Stomach (tissue), 9 donors: Measurements from ENCODE around the gene CDH12. TPM values are rescaled to one million over a fixed set of nuclear protein-coding genes. Genes with fewer than 3 reads are reported as not detected.

Experiments used
- DNase-seq, 2 donors: peaks; one replicate each; pipeline versions ENCODE4 v3.0.0 to v3.0.0-alpha.2; 2013 to 2019
- H3K27ac ChIP-seq, 5 donors: fragments of 200-600 bp in 4 of 5; sonication (generic) in 4 of 5; one replicate each; pipeline ENCODE4 v1.5.1; 2013 to 2019; ENCODE audit warnings: mild to moderate bottlenecking in 1 of 5, moderate library complexity in 1 of 5
- H3K27me3 ChIP-seq, 3 donors: fragments of 200-600 bp; sonication (generic); one replicate each; pipeline ENCODE4 v1.5.1; 2017 to 2019; ENCODE audit warnings: mixed run types in 1 of 3
- H3K36me3 ChIP-seq, 4 donors: fragments of 200-600 bp; sonication (generic); 1 replicate in 3 of 4; 2 replicates in 1 of 4; pipeline ENCODE4 v1.5.1; 2016 to 2019
- H3K4me1 ChIP-seq, 4 donors: fragments of 200-600 bp; sonication (generic); one replicate each; pipeline ENCODE4 v1.5.1; 2016 to 2019
- H3K4me3 ChIP-seq, 4 donors: fragments of 200-600 bp; sonication (generic) in 3 of 4; one replicate each; pipeline ENCODE4 v1.5.1; 2016 to 2019; ENCODE audit warnings: mild to moderate bottlenecking in 1 of 4
- H3K9me3 ChIP-seq, 4 donors: fragments of 200-600 bp; sonication (generic); one replicate each; pipeline ENCODE4 v1.5.1; 2016 to 2019
- EP300 ChIP-seq: sonication (generic); formaldehyde crosslinking; IDR thresholded peaks from one replicate; pipeline ENCODE4 v1.6.1; 2017; ENCODE audit warnings: antibody characterized with exemption
- POLR2A ChIP-seq, 4 donors: fragments of 450-650 bp; IDR thresholded peaks; one replicate each; pipeline ENCODE4 v1.6.1; 2016; ENCODE audit warnings: antibody characterized with exemption in 4 of 4, control low read depth in 2 of 4, mild to moderate bottlenecking in 1 of 4, moderate library complexity in 1 of 4
- POLR2AphosphoS5 ChIP-seq, 3 donors: sonication (generic); formaldehyde crosslinking; IDR thresholded peaks; one replicate each; pipeline ENCODE4 v1.6.1; 2016; ENCODE audit warnings: antibody characterized with exemption in 3 of 3
- WGBS, 5 donors: extraction: QIAGEN DNeasy Blood & Tissue Kit in 3 of 5; methylation state at CpG; one replicate each; pipeline versions ENCODE4 v1.1.5 to v1.1.7; 2013 to 2018; 5-methylcytosine and 5-hydroxymethylcytosine counted together
- intact Hi-C: fragments of 100-400 bp; cut with DNase I; formaldehyde crosslinking; loops from one replicate; pipeline ENCODE4 v1.15.1; 2023; ENCODE audit warnings: low total_unique reads
- polyA plus RNA-seq, 3 donors: library from polyadenylated mRNA; stranded (reverse); fragments of 200-250 nt; gene quantifications; one replicate each; pipeline ENCODE4 v1.2.3, GENCODE V29; 2013
- total RNA-seq, 5 donors: library from RNA; depleted of rRNA; stranded (reverse); fragments of >200 nt; gene quantifications; one replicate each; pipeline versions ENCODE4 v1.1.0 to v1.2.3, GENCODE V29; 2014 to 2016
- TF ChIP-seq, protein P1 (sequence below), 7 experiments: fragments of 450-650 bp in 4 of 7; fragments of 200-600 bp in 3 of 7; sonication (generic) in 3 of 7; IDR thresholded peaks; one replicate each; pipeline ENCODE4 v1.5.1; 2016 to 2019; ENCODE audit warnings: antibody characterized with exemption in 7 of 7, control low read depth in 2 of 7, mild to moderate bottlenecking in 1 of 7
- donor health status: healthy with polysubstance abuse.
- donor health status: Bipolar disorder and iron deficiency.
- donor health status: healthy.

The CDH12 gene
- total and polyA plus RNA-seq, 8 donors: 0.76 to 1.3 TPM; not detected in 6

DNA sequence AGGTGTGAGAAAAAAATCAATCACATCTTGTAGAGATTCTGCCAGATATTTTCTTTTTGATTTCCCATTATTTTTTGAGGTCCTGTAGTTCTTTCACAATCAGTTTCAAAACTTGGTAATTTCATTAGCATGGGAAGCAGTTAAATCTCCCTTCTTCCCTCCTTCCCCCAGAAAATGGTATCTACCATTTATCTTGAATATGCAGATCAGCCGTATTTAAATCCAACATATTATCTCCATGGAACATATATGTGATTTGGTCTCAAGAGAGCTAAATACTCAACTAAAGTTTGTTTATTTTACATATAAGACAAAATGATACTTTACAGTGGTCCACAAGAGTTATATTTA, 1034.8 kb downstream of the CDH12 start:
- 60 to 90% (median 69%) methylated on average over 1 of the region's 1 CpG for WGBS, 5 donors
- intact Hi-C loops: no loop called here
- DNase-seq: no peak
- no peaks in the 10 kb centered on the region for H3K9me3 ChIP-seq
- no peaks in the 10 kb centered on the region for H3K4me1 ChIP-seq
- no peak overlapping the region for H3K27ac ChIP-seq
- H3K27me3 ChIP-seq: no peaks in the 10 kb centered on the region
- no peak overlapping the region for H3K4me3 ChIP-seq
- TF ChIP-seq EP300: no peak
- TF ChIP-seq, protein P1, sequence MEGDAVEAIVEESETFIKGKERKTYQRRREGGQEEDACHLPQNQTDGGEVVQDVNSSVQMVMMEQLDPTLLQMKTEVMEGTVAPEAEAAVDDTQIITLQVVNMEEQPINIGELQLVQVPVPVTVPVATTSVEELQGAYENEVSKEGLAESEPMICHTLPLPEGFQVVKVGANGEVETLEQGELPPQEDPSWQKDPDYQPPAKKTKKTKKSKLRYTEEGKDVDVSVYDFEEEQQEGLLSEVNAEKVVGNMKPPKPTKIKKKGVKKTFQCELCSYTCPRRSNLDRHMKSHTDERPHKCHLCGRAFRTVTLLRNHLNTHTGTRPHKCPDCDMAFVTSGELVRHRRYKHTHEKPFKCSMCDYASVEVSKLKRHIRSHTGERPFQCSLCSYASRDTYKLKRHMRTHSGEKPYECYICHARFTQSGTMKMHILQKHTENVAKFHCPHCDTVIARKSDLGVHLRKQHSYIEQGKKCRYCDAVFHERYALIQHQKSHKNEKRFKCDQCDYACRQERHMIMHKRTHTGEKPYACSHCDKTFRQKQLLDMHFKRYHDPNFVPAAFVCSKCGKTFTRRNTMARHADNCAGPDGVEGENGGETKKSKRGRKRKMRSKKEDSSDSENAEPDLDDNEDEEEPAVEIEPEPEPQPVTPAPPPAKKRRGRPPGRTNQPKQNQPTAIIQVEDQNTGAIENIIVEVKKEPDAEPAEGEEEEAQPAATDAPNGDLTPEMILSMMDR (IDR thresholded peaks at IDR 0.05): no peak
- TF ChIP-seq POLR2AphosphoS5 (IDR thresholded peaks at IDR 0.05): no peak
- TF ChIP-seq POLR2A (IDR thresholded peaks at IDR 0.05): no peak
- H3K36me3 ChIP-seq: no peaks in the 10 kb centered on the region

DNA sequence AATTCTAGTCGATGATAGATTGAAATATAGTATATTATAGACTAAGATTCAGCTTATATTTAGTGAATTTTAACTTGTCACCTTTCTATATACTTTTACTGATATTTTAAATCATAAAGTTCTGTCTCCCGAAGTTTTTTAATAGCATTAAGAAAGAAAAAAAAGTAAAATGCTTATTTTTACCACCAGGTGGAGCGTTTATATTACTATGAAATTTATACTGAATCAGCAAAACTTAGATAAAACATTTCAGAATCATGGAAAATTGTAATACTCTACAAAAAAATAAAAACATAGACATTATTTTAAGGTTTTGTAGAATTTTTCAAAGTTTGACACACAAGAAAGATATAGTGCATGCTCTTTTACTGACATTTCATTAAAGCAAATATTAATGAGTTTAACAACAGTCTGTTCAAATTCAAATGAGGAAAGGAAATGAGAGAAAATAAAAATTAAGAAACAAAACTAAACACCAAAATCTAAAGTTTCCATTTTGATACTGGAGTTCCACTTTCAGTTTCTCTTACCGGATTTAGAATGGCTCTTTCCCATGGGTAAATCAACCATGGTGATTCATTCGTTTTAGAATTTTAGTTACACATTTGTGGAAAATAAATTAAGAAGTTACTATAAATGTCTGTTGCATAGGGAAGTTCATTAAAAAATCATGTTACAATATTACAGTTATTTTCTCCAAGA, 1035.3 kb downstream of the CDH12 start:
- intact Hi-C loops: no loop called here
- no peaks in the 10 kb centered on the region for H3K36me3 ChIP-seq
- TF ChIP-seq POLR2A (IDR thresholded peaks at IDR 0.05): no peak
- TF ChIP-seq, protein P1 (IDR thresholded peaks at IDR 0.05): peak in 1 of 7 experiments; percentile 18
- no peak for TF ChIP-seq EP300
- no peak overlapping the region for H3K4me3 ChIP-seq
- H3K4me1 ChIP-seq: no peaks in the 10 kb centered on the region
- DNase-seq: peak in 1 of 2 donors; percentile 6
- no peaks in the 10 kb centered on the region for H3K27me3 ChIP-seq
- H3K27ac ChIP-seq: no peak overlapping the region
- no peaks in the 10 kb centered on the region for H3K9me3 ChIP-seq
- WGBS, 5 donors: 28 to 46% (median 38%) methylated on average over 5 of the region's 5 CpGs

DNA sequence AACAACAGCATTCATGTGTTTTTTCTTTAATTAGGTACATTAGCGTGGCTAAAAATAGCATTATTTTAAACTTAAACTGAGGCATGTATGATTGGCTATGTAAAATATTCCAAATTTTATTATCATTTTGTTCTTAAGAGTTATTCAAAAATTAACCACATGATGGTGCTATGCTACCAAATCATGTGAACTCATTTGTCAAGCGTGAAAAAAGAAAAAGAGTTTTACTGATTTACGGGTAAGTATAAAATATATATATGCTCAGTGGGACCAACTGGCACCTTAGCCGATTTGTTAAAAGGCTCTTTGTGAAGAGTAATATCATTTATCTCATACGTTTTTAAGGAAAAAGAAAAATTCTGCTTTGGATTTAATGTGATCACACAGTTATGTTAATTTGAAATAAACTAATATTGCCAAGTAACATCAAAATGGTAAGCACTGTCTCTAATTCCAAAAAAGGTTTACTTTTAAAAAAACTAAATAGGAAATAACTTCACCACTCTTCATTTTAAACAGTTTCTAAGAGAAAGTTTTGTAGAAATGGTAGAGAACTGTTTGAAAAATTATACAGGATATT, 1042.3 kb downstream of the CDH12 start:
- intact Hi-C loops: no loop called here
- TF ChIP-seq, protein P1 (IDR thresholded peaks at IDR 0.05): peak in 2 of 7 experiments; percentile 7 to 22
- TF ChIP-seq EP300: no peak
- Histone ChIP-seq H3K4me1 (no peaks in the 10 kb centered on the region), H3K27ac (no peak overlapping the region), H3K36me3 (no peaks in the 10 kb centered on the region), H3K27me3 (no peaks in the 10 kb centered on the region), H3K9me3 (no peaks in the 10 kb centered on the region), H3K4me3 (no peak overlapping the region)
- WGBS, 5 donors: 22 to 29% (median 25%) methylated on average over 5 of the region's 5 CpGs
- peak in 1 of 2 donors; percentile 23 for DNase-seq

DNA sequence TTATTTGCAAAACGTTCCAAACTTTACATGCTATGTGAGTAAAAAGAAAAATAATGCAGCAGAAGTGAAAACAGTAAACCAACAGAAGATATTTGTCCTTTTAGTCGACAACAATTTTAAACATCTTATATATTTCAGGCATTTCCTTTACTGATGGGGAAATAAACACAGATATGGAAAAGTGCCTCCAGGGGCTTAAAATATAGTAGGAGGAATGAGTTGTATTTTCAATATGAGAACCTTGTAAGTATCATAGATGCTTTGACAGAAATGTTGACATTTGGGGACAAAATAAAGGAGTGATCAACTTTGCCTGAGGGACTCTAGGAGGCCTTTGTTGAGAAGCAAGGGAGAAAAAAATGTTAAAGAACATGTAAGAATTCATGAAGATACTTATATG, 1043.5 kb downstream of the CDH12 start:
- 36 to 46% (median 43%) methylated on average over 2 of the region's 2 CpGs for WGBS, 5 donors
- DNase-seq: no peak
- TF ChIP-seq EP300: no peak
- TF ChIP-seq, protein P1 (IDR thresholded peaks at IDR 0.05): no peak
- no peak for TF ChIP-seq POLR2AphosphoS5 (IDR thresholded peaks at IDR 0.05)
- no peak for TF ChIP-seq POLR2A (IDR thresholded peaks at IDR 0.05)
- Histone ChIP-seq H3K9me3 (no peaks in the 10 kb centered on the region), H3K27ac (no peak overlapping the region), H3K36me3 (no peaks in the 10 kb centered on the region), H3K4me1 (no peaks in the 10 kb centered on the region), H3K4me3 (no peak overlapping the region), H3K27me3 (no peaks in the 10 kb centered on the region)
- intact Hi-C loops: no loop called here
